ENCODE measurements around the gene FOXR1. TPM values are rescaled to one million over a fixed set of nuclear protein-coding genes. Genes with fewer than 3 reads are reported as not detected.
A peak's percentile ranks its signal among the peaks of the same experiment; 100 is the strongest.

FOXR1 gene
- not detected for polyA plus RNA-seq (2013, experiment 1 of 2; ENCODE audit: insufficient read length)
- polyA plus RNA-seq (2013, experiment 2 of 2; ENCODE audit: insufficient read length), result not detected

GRCh38 chr11:118971646-118972045, at the start of gene FOXR1:
Gene FOXR1, plus strand, starts transcription at chr11:118971761. Its CDS starts 171 bp downstream, at chr11:118971932.
- no peak for DNase-seq

GRCh38 chr11:118921929-118922744, 49.4 kb upstream of the FOXR1 start:
- peak; percentile 89 for DNase-seq

DNA sequence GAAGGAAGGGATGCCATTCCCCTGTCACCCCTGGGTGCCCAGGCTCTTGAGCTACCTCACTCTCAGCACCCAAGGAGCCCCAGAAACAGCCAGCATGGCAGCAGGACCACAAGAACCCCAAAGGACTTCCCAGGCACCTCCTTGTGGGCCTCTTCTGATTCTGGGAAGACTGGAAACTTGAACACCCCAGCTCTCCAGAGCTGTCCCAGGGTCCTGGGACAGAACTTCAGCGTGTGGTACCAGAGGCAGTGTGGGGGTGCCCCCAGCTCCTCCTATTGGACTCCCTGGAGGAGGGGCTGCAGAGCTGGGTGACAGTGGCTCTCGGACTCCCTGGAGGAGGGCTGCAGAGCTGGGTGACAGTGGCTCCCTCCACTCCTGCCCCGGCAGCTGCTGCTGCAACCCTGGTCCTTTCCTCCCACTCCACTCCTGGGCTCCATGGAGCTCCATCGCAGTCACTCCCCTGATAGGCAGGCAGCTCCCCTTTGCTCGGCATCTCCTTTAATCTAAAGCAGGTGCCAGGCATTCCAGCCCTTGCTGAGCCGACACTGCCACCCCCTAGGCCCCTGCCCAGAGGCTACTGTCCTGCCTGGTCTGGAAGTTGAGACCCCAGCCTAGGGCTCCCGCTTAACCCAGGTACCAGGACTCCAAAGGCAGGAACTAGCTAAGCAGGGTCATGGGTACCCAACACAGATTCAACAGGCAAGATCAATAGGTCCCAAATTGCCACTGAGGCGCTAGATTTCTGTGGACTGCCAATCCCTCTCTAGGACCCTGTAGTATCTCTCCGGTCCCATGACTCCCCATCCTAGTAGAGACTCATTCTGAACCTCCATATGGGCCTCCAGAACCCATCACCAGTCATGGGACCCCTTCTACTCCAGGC, 48.6 kb upstream of the FOXR1 start:
- no peak for DNase-seq

DNA sequence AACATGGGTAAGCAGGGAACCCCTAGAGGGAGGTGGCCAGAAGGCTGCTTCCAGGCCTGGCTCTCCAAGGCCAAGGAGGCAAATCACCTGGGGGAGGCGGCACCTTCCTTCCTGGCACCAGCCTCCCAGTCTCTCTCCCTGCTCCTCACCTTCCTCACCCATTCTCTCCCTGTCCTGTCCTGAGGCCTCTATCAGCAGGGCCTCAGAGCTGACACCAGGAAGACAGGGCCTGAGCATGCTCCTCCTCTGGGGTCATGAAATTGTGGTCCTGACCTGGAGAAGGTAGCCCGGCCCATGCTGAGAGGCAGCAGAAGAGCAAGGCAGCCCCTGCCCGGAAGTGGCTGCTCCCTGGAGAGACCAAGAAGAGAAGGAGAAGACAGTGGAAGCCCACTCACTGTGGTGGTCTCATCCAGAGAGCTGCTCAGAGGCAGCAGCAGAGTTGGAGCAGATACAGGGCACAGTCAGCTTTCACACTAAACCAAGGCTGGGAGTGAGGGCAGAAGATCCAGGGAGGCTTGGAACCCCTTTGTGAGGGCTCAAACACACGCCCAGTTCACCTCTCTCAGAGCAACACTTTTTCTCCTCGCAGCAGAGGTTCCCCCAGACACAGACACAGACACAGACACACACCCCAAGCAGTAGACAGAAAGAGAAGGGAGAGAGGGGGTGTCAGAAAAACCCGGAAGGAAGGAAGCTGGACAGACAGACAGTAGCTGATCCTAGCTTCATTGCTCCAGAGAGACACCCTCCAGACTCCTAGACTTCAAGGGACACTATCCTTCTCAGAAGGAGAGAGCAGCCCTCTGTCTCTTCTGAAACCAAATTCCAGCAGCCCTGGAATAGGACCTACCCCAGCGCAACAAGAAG, 47.6 kb upstream of the FOXR1 start:
- no peak for DNase-seq

GRCh38 chr11:118924591-118925585, 46.7 kb upstream of the FOXR1 start:
- DNase-seq, result peak; percentile 34

DNA sequence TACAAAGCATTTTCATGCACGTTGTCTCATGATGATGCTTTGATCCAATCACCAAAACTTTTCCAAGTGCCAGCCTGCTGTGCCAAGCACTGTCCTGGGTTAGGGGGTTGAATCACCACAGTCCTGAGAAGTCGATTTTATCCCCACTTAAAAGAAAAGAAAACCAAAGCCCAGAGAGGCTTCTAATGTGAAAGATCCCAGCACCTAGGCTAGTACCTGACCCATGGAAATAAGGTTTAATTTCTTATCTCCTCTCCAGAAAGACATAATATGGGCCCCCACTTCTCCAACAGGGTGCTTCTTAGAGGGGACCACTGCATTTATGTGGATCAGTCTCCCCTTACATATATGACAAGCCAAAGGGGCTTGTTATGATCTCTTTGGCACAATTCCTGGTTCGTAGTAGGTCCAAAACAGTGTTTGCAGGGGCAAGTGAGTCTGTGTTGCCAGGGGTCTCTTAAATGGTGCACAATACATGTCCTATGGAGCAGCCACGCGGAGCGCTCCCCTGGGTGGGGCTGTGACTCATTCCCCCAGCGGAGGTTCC, 43.9 kb upstream of the FOXR1 start:
- DNase-seq, result no peak

DNA sequence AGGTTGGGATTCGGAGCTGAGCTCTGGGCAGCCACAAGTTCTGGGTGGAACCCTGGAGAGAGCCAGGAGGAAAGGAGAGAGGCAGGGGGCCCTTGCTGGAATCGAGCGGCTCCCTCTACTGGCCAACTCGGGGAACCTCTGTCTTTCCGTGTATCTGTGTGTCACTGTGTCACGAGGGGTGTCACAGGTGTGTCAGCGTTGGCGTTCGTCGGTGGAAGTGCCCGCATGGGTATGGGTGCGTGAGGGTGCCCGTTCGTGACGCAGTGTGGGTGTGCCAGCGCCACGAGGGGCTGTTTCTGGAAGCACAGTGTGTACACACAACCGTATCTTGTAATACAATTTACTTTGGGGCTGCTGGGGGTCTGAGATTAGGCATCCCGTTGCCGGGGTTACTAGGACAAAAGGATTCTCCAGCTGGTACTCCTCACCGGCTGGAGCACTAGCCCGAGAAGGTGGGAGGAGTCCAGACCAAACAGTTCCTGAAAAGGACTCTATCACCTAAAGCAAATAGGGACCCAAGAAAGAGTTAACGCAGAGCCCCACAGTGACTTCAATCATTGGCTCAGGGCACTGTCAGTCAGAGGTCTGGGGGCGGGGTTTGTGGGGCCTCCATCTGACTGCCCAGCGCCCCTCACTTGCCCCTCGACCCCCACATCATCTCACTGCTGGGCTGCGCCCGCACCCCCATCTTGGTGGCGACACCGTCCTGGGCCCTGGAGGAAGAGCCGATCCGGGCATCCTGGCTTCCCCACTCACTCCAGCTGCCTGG, 43.3 kb upstream of the FOXR1 start:
- peak; percentile 92 for DNase-seq

DNA sequence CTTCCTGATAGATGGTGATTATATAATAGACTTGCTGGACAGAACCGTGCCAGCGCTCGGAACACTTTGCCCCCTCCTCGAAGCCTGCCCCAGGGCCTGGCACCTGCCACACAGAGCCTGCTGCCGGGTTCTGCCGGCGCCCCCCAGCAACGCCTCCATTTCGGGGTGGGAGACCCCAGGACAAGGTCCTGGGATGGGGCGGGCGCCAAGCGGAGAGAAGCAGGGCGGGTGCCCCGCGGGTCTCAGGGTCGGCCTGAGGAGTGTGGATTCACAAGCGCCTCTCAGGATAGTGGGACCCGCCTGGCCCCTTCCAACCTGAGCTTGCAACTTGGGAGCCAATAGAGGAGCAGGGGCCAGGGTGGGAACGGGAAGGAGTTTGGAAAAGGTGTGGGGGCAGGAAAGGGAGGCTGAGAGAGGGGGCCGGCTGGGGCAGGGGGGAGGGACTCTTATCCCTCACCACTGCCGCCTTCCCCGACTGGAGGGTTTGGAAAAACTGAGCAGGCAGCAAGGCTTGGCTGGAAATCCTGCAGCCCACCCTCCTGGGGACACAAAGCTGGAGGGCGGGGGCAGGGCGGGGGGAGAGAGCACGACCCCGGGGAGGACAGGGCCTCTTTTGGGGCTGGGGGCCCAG, 42.6 kb upstream of the FOXR1 start:
- DNase-seq, result peak; percentile 68

GRCh38 chr11:118929501-118930093, 42.0 kb upstream of the FOXR1 start:
- DNase-seq, result peak; percentile 92

- peak; percentile 69 for DNase-seq
These were observed 41.4 kb upstream of the FOXR1 start for GRCh38 chr11:118930094-118930712.

DNA sequence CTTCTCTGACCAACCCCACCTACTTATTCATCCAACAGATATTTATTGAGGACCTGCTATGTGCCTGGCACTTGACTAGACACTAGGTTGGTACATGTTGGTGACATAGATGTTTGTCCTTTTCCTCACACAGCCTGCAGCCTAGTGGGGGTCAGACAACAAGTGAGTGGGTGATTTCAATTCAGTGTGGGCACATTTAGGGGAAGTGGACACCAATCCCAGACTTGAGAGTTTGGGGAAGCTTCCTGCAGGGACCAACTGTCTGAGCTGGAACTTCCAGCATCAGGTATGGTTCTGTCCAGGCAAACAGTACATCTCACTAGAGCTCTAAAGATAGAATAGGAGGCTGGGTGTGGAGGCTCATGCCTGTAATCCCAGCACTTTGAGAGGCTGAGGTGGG, 40.0 kb upstream of the FOXR1 start:
- DNase-seq, result no peak

DNA sequence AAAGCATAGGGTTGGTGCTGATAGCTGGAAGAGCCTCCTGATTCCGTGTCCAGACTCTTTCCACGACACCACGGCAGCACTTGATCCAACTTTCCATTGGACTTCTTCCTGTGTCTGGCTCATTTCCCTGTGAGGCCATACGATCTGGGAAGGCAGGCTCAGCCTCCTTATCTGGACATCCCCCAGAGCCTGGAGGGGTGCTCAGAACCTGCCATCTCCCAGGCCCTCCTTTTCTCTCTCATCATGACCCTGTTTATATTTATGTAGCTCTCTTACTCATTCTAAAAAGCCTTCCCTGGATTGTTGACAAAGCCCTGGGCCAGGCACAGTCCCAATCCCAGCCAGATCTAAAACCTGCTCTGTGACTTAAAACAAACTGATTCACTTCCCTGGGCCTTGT, 38.1 kb upstream of the FOXR1 start:
- DNase-seq, result no peak

GRCh38 chr11:118935376-118935775, 36.2 kb upstream of the FOXR1 start:
- no peak for DNase-seq

- peak; percentile 76 for DNase-seq
These were observed 32.8 kb upstream of the FOXR1 start for GRCh38 chr11:118938491-118939403.

DNA sequence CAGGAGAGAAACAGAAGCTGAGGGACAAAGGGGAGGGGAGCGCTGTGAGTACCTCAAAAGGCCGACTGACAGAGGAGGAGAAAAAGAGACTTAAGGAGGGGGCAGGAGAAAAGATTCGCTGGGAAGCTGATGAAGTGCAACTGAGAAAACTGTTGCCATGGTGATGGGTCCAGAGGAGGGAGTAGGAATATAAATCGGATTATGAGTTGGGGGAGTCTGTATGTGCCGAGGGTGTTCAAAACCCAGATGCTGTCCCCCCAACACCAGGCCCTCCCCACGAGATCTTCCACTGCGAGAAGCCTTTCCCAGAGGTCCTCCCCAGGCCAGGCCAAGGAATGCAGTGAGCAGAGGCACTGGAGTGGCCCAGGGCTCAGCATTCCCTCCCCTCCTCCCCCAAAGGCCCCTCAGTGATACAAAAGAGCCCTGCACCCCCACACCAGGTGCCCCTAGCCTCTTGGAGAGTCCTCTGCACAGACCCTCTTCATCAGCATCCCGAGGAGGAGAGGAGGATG, 32.1 kb upstream of the FOXR1 start:
- no peak for DNase-seq

DNA sequence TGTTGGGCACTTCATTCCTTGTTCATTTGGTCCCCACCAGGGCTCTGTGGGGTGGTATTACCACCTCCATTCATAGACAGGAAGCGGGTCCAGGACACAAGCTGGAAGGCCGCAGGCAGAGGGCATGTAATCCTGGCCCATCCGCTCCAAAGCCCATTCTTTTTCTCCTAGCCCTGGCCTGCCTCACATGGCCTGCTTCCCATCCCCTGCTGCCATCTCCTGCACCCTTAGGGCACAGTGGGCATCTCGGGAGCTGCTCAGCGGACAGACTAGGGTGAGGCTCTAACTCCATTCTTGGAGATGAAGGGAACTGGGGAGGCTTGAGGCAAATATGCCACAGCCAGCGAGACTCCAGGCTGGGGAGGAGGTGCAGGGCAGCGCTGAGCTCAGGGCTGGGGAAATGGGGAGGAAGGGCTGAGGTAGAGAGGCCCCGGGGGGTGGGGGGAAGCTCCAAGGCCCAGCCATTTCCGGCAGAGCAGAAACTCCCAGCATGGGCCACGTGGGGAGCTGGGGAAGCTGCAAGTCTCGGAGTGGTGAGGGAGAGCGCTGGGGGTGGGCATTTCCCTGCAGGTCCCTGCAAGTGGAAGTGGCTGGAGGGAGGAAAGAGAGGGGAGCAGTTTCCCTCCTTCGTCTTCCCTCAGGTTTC, 31.5 kb upstream of the FOXR1 start:
- peak; percentile 69 for DNase-seq

DNA sequence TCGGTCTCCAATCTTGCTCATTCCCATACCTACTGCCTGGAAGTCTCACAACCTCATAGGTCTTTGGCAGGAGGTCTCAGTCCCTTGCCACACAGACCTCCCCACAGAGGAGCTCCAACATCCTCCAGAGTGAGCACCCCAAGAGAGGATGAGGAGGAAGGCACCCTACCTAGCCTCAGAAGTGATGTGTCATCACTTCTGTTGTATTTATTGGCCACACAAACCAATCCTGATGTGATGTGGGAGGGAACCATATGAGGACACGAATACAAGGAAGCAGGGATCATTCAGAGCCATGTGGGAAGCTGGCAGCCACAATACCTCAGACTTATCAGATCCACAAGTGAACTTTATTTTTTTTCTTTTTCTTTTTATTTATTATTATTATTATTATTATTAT, 24.5 kb upstream of the FOXR1 start:
- DNase-seq, result no peak
